ENCODE data around the gene PTMS. TPM values are rescaled to one million over a fixed set of nuclear protein-coding genes. Genes with fewer than 3 reads are reported as not detected.
A peak's percentile ranks its signal among the peaks of the same experiment; 100 is the strongest.

Gene PTMS
- total RNA-seq, 1 donor from 2014 or later, result 554 TPM

GRCh38 chr12:6747216-6747615 is 18.9 kb upstream of the PTMS start:
- Mint-ChIP-seq H3K4me1 (ENCODE audit: unreplicated experiment) (peaks cover 10% of the 10 kb centered on the region), H3K36me3 (ENCODE audit: unreplicated experiment) (peaks cover 32% of the 10 kb centered on the region), H3K27me3 (ENCODE audit: unreplicated experiment) (no peaks in the 10 kb centered on the region), H3K4me3 (ENCODE audit: unreplicated experiment) (no peak overlapping the region), H3K9me3 (ENCODE audit: unreplicated experiment) (no peaks in the 10 kb centered on the region), H3K27ac (ENCODE audit: unreplicated experiment) (peak overlapping the region; percentile 19)
- TF ChIP-seq, protein P1, sequence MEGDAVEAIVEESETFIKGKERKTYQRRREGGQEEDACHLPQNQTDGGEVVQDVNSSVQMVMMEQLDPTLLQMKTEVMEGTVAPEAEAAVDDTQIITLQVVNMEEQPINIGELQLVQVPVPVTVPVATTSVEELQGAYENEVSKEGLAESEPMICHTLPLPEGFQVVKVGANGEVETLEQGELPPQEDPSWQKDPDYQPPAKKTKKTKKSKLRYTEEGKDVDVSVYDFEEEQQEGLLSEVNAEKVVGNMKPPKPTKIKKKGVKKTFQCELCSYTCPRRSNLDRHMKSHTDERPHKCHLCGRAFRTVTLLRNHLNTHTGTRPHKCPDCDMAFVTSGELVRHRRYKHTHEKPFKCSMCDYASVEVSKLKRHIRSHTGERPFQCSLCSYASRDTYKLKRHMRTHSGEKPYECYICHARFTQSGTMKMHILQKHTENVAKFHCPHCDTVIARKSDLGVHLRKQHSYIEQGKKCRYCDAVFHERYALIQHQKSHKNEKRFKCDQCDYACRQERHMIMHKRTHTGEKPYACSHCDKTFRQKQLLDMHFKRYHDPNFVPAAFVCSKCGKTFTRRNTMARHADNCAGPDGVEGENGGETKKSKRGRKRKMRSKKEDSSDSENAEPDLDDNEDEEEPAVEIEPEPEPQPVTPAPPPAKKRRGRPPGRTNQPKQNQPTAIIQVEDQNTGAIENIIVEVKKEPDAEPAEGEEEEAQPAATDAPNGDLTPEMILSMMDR (IDR thresholded peaks at IDR 0.05), result no peak
- no peak for DNase-seq (ENCODE audit: extremely low spot score, unreplicated experiment)

DNA sequence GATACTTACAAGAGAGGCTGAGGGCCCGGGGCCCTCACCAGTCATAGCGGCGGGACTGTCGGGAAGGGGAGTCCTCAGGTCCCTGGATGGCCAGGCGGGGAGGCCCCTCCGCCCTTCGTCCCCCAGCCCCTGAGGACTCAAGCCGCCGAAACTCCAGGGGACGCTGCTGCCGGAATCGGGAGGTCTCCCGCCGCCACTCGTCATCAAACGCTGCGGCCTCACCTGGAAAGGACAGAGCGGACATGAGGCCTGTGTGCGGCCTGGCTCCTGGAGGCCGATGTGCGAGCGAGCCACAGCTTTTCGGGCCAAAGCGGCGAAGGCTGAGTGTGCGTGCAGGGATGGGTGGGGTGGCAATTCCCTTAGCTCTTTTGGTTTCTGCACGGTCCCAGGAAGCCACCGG is 17.4 kb upstream of the PTMS start:
- TF ChIP-seq, protein P1 (IDR thresholded peaks at IDR 0.05), result no peak
- Mint-ChIP-seq H3K36me3 (ENCODE audit: unreplicated experiment) (peaks cover 32% of the 10 kb centered on the region), H3K4me3 (ENCODE audit: unreplicated experiment) (no peak overlapping the region), H3K27me3 (ENCODE audit: unreplicated experiment) (no peaks in the 10 kb centered on the region), H3K9me3 (ENCODE audit: unreplicated experiment) (no peaks in the 10 kb centered on the region), H3K4me1 (ENCODE audit: unreplicated experiment) (peaks cover 14% of the 10 kb centered on the region), H3K27ac (ENCODE audit: unreplicated experiment) (no peak overlapping the region)
- no peak for DNase-seq (ENCODE audit: extremely low spot score, unreplicated experiment)

- Mint-ChIP-seq H3K4me3 (ENCODE audit: unreplicated experiment) (no peak overlapping the region), H3K9me3 (ENCODE audit: unreplicated experiment) (no peaks in the 10 kb centered on the region), H3K27me3 (ENCODE audit: unreplicated experiment) (no peaks in the 10 kb centered on the region), H3K27ac (ENCODE audit: unreplicated experiment) (no peak overlapping the region), H3K36me3 (ENCODE audit: unreplicated experiment) (peaks cover 32% of the 10 kb centered on the region), H3K4me1 (ENCODE audit: unreplicated experiment) (peaks cover 19% of the 10 kb centered on the region)
- DNase-seq (ENCODE audit: extremely low spot score, unreplicated experiment), result no peak
- TF ChIP-seq, protein P1 (IDR thresholded peaks at IDR 0.05), result no peak
Measured at GRCh38 chr12:6750506-6750905, 15.7 kb upstream of the PTMS start.

DNA sequence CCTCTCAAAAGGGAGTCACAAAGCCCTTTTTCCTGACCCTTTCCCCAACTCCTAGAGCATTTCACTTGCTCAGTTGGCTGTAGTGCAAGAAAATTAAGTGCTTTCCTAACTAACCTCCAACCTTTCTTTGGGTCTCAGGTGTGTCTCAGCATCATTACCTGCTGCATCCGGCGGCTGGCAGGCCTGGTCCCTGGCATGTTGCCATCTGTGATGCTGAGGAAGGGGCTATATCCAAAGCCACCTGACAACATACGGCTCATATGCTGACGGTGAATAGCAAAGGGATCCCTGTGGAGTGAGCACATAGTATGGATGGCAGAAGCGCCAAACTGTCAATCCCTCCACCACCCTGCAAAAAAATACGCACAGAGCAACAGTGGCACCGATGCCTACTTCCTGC is 14.4 kb upstream of the PTMS start:
- peaks cover 31% of the 10 kb centered on the region for H3K36me3 Mint-ChIP-seq (ENCODE audit: unreplicated experiment)
- H3K27ac Mint-ChIP-seq (ENCODE audit: unreplicated experiment), result peak overlapping the region; percentile 99
- no peaks in the 10 kb centered on the region for H3K27me3 Mint-ChIP-seq (ENCODE audit: unreplicated experiment)
- TF ChIP-seq, protein P1 (IDR thresholded peaks at IDR 0.05), result no peak
- no peak for DNase-seq (ENCODE audit: extremely low spot score, unreplicated experiment)
- H3K9me3 Mint-ChIP-seq (ENCODE audit: unreplicated experiment), result no peaks in the 10 kb centered on the region
- peaks cover 19% of the 10 kb centered on the region for H3K4me1 Mint-ChIP-seq (ENCODE audit: unreplicated experiment)
- peak overlapping the region; percentile 95 for H3K4me3 Mint-ChIP-seq (ENCODE audit: unreplicated experiment)

GRCh38 chr12:6752167-6752920 is 13.8 kb upstream of the PTMS start:
- Mint-ChIP-seq H3K4me1 (ENCODE audit: unreplicated experiment) (peaks cover 19% of the 10 kb centered on the region), H3K36me3 (ENCODE audit: unreplicated experiment) (peaks cover 26% of the 10 kb centered on the region), H3K27me3 (ENCODE audit: unreplicated experiment) (no peaks in the 10 kb centered on the region), H3K27ac (ENCODE audit: unreplicated experiment) (peak overlapping the region; percentile 99), H3K9me3 (ENCODE audit: unreplicated experiment) (no peaks in the 10 kb centered on the region), H3K4me3 (ENCODE audit: unreplicated experiment) (peak overlapping the region; percentile 95)
- TF ChIP-seq, protein P1 (IDR thresholded peaks at IDR 0.05), result peak; percentile 57
- DNase-seq (ENCODE audit: extremely low spot score, unreplicated experiment), result no peak
